ELF-1 (cell line): ENCODE measurements around the gene CDS2.

ENCODE experiments used
- DNase-seq: peaks from one replicate; pipeline ENCODE4 v3.0.0-alpha.2; 2016; ENCODE audit warnings: low read depth, low spot score

CDS2 gene

DNA sequence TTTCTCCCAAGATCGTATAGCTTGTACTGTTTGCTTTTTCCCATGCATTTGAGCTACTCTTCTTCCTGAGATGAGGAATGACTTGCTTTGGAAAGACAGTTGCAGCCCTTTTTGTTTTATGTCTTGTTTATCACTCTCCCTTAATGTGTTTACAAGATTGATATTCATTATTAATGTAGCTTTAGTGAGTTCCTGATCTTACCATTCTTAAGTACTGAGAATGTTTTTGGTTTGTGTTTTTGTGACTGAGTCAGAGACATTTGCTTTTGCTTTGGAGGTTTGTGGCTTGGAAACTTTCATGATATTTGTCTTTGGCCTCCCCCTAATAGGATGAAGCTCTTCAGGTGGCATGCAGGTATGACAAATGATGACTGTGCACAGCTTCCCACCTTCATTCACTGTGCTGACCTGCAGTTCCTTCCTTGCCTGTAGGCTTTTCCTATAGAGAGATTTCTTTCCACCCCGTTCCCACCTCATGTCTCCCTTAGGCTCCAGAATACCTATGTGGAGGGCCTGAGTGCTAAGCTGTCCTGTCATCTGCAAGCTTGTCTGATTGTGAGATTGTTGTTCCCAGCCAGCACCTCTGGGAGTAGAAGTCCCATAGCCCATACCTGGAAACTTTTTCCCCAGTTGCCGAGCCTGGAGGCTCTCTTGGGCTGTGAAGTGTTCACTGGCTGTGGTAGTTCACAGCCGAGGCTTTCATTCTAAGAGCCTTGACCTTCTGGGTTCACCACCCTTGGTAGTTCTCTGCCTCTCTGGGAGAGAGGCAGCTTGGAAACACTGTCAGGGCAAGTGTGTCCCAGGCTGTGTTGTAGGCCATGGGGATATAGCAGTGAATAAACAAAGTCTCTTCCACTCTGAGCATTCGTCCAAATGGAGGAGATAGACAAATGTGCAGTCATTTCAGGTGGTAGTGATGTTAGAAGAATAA lies 27.1 kb downstream of the CDS2 start:
- DNase-seq, result no peak

DNA sequence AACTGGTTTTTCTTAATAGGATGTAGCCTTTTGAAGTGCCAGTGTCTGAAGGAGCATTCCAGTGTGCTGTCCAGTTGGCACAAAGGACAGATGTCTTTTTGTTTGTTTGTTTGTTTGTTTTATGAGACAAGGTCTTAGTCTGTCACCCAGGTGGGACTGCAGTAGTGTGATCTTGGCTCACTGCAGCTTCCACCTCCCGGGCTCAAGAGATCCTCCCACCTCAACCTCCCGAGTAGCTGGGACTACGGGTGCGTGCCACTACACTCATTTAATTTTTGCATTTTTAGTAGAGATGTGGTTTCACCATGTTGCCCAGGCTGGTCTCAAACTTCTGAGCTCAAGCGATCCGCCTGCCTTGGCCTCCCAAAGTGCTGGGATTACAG lies 27.7 kb downstream of the CDS2 start:
- no peak for DNase-seq

DNA sequence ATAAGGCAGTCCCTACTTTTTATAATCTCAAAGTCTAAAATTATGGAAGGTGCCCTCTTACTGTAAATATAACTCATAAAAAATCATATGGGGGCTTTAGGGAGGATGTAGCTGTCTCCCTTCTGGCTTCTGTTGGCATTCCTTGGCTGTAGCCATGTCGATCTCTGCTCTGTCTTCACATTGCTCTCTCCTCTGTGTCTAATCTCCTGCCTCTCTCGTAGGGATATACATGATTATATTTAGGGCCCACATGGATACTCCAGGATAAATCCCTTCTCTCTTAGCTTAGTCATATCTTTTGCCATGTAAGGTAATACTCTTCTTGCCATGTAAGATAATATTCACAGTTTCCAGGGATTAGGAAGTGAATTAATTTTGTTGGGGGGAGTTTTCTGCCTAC lies 28.6 kb downstream of the CDS2 start:
- no peak for DNase-seq

DNA sequence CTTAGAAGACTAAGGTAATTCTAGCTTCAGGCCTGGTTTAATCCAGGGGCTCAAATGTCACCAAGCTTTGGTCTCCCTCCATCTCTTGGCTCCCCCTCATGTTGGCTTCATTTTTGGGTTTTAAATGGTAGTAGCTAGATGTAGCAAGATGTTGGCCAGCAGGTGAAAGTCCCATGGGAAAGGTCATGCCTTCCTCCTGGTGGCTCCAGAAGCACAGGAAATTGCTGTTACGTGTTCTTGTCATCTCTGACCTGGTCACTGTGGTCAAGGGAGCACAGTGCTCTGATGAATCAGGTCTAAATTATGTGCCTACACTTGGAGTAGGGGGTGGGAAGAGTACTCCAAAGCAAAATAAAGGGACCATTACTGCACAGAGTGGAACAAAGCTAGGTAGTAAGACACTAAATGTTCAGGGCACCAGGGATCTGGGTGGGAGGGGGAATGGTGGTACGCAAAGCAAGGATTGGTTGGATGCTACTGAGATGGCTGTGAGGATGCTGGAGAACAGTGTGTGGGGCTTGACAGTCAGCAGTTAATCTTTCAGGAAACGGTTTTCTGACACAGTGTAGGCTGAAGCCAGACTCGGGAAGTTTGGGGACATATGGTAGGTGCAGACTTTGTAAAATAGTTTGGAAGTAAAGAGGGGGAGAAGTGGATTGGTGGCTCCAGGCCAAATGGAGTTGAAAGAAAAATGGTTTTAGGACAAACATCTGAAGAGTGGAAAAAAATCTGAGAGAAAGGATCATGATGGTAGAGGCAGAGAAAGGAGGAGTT lies 30.1 kb downstream of the CDS2 start:
- no peak for DNase-seq

DNA sequence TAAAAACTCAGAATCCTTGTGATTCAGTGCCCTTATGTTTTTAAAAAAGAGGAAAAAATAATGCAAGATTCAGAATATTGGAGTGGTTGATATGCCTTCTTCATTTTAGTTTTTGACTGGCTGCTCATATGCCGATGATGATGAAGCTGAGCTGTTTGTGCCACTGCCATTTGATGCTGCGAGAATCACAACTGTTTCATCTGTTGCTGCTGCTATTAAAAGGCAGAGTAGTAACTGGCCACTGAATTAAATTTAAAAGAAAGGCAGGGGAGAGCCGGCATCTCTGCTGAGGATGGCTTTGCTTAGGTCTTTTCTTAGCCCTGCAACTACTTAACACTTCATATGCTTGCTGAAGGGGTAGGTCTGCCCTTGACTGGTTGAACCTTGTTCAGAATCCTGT lies 33.1 kb downstream of the CDS2 start:
- no peak for DNase-seq

DNA sequence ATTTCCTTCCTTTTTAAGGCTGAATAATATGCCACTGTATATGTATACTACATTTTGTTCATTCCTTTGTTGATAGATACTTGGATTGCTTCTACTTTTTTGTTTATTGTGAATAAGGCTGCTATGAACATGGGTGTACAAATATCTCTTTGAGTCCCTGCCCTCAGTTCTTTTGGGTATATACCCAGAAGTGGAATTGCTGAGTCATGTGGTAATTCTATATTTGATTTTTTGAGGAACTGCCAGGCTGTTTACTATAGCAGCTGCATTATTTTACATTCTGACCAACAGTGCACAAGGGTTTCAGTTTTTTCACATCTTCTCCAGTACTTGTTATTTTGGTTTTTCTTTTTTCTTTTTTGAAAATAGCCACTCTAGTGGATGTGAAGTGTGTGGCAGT lies 34.1 kb downstream of the CDS2 start:
- DNase-seq, result no peak

DNA sequence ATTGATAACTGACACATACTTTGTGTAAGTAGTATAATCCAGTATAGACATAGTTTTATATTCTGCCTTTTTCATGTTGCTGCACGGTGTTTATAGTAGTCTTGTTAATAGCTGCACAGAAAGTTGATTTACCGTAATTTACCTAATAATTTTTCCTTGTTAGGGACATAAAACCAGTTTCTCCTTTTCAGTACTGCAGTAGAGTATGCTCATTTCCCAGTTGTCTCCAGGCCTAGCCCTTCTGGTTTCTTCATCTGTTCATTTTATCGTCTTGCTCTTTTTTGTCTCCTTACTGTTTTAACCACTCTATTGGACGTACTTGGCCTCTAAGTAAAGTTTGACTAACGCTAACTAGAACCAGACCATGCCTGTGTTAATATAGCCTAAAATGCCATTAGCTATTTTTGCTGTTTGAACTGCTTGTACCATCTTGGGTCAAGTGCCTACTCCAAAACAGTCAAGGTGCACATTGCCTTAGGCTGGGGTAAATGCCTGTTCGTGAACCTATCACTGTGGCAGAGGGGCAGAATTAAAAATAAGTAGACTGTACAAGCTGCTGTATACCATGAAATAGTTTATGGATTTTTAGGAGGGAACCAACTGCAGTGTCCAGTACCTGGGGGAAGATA lies 34.8 kb downstream of the CDS2 start:
- DNase-seq, result no peak

DNA sequence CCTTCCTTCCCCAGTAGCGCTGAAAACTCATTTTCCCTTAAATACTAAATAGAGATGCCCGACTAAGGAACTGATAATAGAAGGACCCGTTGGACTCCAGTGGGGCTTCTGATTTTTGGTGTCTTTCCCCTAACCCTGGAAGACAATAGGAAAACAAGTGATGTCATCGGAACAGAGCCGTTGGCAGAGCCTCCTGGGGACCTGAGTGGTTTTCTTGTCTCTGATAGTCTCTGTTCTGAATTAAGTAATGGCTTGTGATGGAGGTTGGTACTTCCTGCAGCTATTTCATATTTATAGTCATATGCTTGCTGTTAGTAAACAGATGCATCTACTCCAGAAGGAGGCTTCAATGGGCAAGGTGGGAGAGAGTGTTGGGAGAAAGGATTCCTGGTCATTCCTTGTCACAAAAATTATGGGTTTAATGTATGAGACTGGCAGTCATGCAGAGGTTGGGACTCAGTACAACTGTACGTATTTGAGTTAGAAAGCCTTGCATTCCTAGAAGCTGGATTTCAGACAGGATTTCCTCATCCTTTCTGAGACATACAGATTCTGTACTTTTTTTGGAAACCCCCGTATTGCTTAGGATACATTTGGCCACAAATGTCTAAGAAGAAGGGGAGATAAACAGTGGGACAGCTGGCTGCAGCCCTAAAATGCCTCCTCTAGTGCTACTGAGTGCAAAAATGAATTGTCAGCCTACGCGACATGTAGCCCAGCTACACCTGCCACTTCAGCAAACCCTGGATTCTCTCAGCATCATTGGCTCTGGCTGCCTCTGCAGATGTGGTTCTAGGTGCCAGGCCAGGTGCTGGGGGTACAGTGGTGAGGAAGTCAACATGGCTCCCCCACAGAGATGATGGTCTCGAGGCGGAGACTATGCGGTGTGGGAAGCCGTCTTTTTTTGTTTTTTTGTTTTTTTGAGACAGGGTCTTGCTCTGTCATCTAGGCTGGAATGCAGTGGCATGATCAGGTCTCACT lies 38.1 kb downstream of the CDS2 start:
- DNase-seq, result no peak

DNA sequence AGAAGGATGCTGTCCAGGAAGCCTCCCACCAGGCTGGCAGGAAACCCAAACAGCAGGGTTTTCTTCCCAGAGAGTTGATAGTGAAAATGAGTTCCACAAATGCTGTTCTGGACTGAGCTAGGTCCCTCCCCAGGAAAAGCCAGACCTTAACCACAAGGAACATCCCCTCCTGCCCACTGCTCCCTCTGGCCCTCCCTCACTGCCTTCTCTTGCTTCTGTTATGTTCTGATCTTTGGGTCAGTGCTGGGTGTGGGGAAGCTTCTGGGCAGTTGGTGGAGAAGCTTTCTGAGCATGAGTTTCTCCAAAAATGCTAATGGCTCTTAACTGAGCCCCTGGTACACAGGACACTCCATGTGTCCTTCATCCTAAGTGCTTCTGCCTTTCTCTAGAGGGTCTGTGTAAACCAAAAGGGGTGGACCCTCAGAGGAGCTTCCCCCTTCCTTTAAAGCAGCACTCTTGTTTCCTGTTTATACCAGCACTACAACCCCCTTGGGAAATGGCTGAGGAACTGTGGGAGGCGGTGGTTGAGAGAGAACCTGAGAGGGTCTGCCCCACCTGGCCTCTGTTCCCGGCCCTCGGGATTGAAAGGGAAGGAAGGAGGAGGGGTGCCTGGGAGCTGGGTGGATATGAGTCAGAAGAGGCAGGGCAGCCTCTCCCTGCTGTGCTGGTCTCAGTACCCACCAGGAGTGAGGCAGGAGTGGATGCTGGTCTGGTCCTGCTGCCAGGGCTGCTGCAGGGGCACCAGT lies 42.0 kb downstream of the CDS2 start:
- DNase-seq, result peak; percentile 51

DNA sequence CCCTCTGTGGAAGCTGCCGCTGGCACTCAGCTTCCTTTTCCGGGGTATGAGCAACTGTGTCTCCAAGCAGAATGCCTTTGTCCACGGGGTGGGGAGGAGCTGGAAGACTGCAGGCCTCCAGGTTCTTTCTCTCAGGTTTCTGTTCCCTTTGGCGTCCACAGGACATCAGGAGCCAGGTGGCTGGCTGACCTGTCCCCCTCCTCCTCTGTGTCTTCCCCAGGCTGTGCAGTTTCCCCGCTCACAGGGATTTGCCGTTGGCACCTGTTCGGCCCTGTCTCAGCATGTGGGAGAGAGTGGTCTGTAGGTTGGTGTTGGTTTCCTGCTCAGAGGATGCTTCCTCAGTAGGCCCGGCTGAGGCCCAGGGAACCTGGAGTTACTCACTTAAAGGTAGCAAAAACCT lies 43.5 kb downstream of the CDS2 start:
- DNase-seq, result no peak

DNA sequence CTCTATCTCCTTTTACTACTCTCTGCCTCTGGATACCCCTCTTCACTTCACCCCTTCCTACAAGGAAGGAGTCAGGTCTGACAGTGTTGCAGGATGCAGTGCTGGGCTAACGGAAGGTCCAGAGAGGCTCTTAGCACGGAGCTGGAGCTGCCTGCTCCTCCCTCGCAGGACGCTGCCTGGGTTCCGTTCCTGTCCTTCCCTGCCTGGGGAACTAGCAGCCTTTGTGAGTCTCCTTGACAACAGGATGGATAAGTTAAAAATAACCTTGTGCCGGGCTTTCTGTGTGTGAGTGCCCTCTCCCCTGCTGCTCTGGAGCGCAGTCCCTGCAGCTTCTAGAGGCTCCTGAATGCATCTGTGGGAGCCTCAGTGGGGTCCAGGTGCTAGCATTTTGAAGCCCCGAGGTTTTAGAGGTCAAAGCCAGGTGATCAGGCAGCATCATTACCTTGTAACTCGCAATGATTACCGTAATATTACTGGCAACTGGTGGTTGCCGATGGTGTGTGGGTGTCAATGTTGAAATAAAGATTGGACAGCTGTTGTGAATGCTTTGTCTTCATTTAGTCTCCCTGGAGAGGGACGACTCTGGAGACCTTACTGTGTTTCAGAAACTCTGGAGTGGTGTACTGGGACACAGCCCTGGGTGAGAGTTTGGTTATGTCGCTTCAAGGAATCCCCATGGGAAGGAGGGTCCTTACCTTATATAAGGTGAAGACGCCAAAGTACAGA lies 44.4 kb downstream of the CDS2 start:
- DNase-seq, result peak; percentile 36

DNA sequence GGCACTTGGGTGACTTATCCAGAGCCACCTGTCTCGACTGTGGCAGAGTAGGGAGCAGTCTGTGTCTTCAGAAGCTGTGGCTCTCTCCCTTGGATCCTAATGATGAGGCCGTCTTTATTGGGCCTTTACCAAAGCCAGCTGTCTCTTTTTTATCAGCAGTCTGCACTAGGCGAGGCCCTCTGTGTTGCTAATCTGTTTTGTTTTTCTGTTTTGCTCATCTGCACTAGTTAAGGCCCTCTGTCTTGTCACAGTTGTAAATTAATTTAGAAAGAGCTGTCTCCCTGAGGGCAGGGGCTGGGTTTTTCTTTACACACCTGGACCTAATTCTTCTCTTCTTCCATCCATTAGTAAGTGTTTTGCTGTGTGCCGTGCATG lies 45.0 kb downstream of the CDS2 start:
- DNase-seq, result no peak

DNA sequence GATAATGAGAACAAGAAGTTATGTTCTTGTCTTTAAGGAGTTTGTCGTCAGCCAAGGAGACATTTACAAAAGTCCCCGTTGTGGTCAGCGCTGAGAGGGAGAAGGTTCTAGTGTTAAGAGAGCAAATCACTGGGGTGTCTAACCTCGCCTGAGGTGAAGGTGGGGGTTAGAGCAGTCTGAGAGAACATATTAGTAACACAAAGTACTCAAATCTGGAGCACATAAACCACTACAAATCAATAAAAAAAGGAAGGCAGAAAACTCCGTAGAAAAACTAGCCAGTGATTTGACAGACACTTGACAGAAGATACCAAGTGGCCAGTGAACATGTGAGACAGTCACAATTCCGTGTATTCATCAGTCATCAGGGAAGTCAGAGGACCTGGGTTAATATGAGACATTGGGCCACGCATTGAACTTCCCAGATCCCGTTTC lies 45.4 kb downstream of the CDS2 start:
- DNase-seq, result no peak

DNA sequence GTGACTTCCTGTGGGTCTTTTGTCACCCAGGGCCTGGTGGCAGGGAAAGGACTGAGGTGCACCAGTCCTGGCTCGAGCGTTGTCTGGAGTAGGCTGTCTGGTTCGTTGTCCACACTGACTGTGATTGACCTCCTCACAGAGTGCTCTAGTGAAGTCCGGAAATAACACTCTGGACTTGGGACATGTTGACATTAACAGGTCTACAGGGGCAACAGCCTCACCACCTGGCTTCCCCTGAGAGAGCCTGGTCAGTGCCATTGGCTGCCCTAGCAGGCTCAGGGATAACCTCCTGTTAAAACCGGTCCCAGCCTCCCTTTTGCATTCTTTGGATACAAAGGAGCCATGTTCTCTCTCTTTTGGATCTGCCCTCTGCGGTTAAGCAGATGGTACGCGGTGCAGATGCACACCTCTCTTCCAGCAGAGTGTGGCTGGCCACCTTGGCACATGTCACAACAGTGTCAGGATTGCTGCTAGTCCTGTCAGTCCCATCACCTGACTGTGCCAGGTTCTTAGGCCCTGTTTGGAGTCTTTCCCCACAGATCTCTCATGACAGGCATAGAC lies 46.2 kb downstream of the CDS2 start:
- DNase-seq, result no peak

DNA sequence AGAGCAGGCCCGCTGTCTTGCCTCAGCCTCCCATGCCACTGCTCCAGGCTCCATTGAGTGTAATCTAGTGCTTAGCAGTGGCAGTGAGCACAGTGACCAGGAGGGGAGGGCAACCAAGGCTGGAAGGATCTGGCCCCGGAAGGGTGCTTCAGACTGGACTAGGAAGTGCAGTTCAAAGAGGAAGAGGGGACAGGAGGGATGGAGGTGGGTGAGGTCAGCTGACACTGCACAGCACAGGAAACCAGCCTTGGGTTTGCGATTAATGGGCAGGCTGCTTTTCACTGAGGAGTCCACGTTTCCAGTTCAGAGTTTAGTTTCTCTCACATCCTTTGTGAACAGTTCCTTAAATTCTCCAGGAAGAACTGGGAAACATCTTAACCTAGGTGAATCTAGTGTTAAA lies 46.9 kb downstream of the CDS2 start:
- DNase-seq, result no peak

DNA sequence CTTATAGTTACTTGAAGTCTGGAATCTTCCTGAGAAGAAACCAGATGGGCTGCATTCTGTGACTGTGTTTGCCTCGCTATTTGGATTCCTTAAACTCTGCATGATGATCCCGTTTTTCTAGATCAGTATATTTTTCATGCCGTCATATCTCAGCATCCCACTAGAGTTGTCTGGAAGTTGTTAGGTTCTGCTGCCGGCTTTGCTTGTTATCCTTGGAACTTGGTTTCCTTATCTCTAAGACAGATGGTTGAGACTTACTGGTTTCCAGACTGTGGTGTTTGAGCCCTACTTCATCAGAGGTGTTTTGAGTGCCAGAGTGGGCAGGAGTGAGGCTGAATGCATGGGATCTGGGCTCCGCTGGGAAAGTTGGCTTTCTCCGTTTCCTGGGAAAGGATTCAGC lies 50.3 kb downstream of the CDS2 start:
- DNase-seq, result no peak

DNA sequence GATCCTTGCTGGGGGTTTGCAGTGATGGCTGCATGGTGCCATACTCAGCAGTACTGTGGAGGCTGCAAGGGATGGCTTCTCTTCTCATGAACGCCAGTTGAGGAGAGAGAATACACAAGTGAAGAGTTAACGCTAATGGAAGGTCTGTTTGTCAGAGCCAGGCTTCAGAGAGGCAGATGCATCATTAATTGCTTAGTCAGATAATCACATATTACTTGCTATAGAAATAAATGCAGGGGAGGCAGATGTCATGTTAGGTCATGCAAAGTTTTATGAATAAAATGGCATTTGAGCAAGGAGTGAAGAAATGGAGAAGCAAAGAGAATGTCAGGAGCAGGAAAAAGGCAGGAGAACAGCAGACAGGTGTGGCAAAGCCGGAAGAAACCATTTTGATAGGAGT lies 51.2 kb downstream of the CDS2 start:
- DNase-seq, result no peak

DNA sequence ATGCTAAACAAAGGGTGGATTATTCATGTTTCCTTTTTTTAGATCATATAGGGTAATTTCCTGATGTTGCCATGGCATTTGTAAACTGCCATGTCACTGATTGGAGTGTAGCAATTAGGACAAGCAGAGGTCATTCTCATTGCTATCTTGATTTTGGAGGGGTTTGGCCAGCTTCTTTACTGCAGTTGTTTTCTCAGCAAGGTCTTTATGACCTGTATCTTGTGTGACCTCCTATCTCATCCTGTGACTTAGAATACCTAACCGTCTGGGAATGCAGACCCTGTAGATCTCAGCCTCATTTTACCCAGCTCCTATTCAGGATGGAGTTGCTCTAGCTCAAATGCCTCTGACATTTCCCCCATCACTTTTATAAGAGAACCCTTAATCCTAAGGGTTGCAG lies 53.6 kb downstream of the CDS2 start:
- no peak for DNase-seq

DNA sequence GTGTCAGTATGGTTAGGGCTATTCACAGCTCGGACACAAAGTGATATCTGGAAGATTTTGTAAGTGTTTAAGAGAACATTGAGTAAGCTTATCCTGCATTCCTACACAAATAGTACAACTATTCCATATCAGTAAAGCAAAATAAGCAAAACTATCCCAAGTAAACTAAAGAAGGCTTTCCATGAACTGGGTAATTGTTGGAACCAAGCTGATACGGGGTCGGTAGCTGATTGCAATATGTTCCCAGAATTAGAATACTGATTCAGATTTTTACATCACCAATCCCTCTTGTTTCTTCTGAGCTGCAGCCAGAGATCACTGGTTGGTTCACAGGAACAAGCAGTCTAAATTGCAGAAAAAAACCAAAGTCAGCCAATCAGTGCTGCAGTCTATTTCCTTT lies 54.1 kb downstream of the CDS2 start:
- DNase-seq, result no peak

DNA sequence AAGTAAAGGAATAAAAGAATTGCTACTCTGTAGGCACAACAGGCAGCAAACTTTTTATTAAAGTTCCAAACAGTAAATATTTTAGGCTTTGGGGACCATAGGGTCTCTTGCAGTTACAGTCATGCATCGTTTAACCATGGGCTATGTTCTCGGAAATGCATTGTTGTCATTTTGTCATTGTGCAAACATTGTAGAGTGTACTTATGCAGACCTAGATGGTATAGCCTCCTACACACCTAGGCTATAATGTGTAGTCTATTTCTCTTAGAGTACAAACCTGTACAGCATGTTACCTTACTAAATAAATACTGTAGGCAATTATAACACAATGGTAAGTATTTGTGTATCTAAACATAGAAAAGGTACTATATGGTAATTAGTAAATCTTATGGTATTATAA lies 54.7 kb downstream of the CDS2 start:
- DNase-seq, result no peak
